IMR-90 (cell line): ENCODE results near the gene VTN. TPM values are rescaled to one million over a fixed set of nuclear protein-coding genes. Genes with fewer than 3 reads are reported as not detected.
A peak's percentile ranks its signal among the peaks of the same experiment; 100 is the strongest.

Source experiments
- ATAC-seq: fragments of 200-7000 bp; cut with Tn5 transposase; 2 replicates; pipeline ENCODE4 v1.9.1; 2020; ENCODE audit warnings: low read depth, mild to moderate bottlenecking, moderate library complexity
- BruUV-seq: library from RNA; stranded (reverse); fragments of 400-500 nt; replicated peaks from 2 replicates; lab custom pipeline; 2021; lab: Mats Ljungman, UMichigan
- CTCF ChIA-PET: fragments of 300-600 bp; formaldehyde crosslinking; extraction: SDS; loops from one replicate; lab custom pipeline; 2021; ENCODE audit warnings: antibody characterized with exemption; lab: Yijun Ruan, JAX
- POLR2A ChIA-PET: fragments of 300-600 bp; sonication (Branson Sonifier 250); formaldehyde crosslinking; loops from one replicate; lab custom pipeline; 2022; ENCODE audit warnings: antibody characterized with exemption; ENCODE audit not compliant: unreplicated experiment; lab: Charles Lee
- DNase-seq: peaks from one replicate; pipeline ENCODE4 v3.0.0; 2013
- H2AFZ ChIP-seq: replicated peaks from 2 replicates; pipeline ENCODE3; 2013; ENCODE audit warnings: low read length, mild to moderate bottlenecking; ENCODE audit not compliant: poor library complexity
- H2AK5ac ChIP-seq: 2 replicates; pipeline ENCODE4 v1.6.1; 2013; ENCODE audit warnings: low read depth, low read length, inconsistent platforms
- H2AK9ac ChIP-seq: replicated peaks from 2 replicates; pipeline ENCODE3; 2013; ENCODE audit warnings: mild to moderate bottlenecking, low read depth, low read length, moderate library complexity; ENCODE audit not compliant: poor library complexity
- H2BK120ac ChIP-seq: 2 replicates; pipeline ENCODE4 v1.6.1; 2013; ENCODE audit warnings: low read depth, low read length, inconsistent platforms
- H2BK15ac ChIP-seq: 3 replicates; pipeline ENCODE4 v1.6.1; 2013; ENCODE audit warnings: low read depth, low read length, inconsistent platforms
- H2BK20ac ChIP-seq: 2 replicates; pipeline ENCODE4 v1.6.1; 2013; ENCODE audit warnings: low read depth, mild to moderate bottlenecking, inconsistent platforms, low read length, moderate library complexity
- H2BK5ac ChIP-seq: 2 replicates; pipeline ENCODE4 v1.6.1; 2013; ENCODE audit warnings: mild to moderate bottlenecking, low read depth, low read length, inconsistent platforms; ENCODE audit not compliant: poor library complexity, severe bottlenecking
- H3K14ac ChIP-seq: replicated peaks from 2 replicates; pipeline ENCODE4 v1.6.1; 2013; ENCODE audit warnings: low read depth, low read length, inconsistent platforms
- H3K18ac ChIP-seq: 2 replicates; pipeline ENCODE4 v1.6.1; 2013; ENCODE audit warnings: low read depth, low read length, control low read depth
- H3K23ac ChIP-seq: 2 replicates; pipeline ENCODE4 v1.6.1; 2013; ENCODE audit warnings: low read depth, low read length, inconsistent platforms
- H3K27ac ChIP-seq: 2 replicates; pipeline ENCODE4 v1.5.1; 2013; ENCODE audit warnings: mild to moderate bottlenecking, control low read depth, low read length; ENCODE audit not compliant: insufficient read depth
- H3K27me3 ChIP-seq: 2 replicates; pipeline ENCODE4 v1.6.1; 2013; ENCODE audit warnings: low read length; ENCODE audit not compliant: control insufficient read depth, insufficient read depth
- H3K36me3 ChIP-seq: 2 replicates; pipeline ENCODE4 v1.6.1; 2013; ENCODE audit warnings: low read length, mixed read lengths; ENCODE audit not compliant: control insufficient read depth, insufficient read depth
- H3K4ac ChIP-seq: 2 replicates; pipeline ENCODE4 v1.6.1; 2013; ENCODE audit warnings: low read depth, low read length, inconsistent platforms
- H3K4me1 ChIP-seq: 2 replicates; pipeline ENCODE4 v1.6.1; 2013; ENCODE audit warnings: low read length, mixed read lengths; ENCODE audit not compliant: control insufficient read depth, insufficient read depth
- H3K4me2 ChIP-seq: 2 replicates; pipeline ENCODE4 v1.6.1; 2013; ENCODE audit warnings: low read depth, mild to moderate bottlenecking, control low read depth, low read length, moderate library complexity
- H3K4me3 ChIP-seq: 2 replicates; pipeline ENCODE4 v1.5.1; 2013; ENCODE audit warnings: low read depth, mild to moderate bottlenecking, control low read depth, low read length, moderate library complexity; ENCODE audit not compliant: insufficient read depth
- H3K56ac ChIP-seq: 2 replicates; pipeline ENCODE4 v1.6.1; 2013; ENCODE audit warnings: low read length, inconsistent platforms; ENCODE audit not compliant: insufficient read depth; ENCODE audit errors: extremely low read depth
- H3K79me1 ChIP-seq, 2 experiments: 2 replicates each; pipeline ENCODE4 v1.6.1; 2013; ENCODE audit warnings: low read length in 2 of 2, inconsistent platforms in 1 of 2, low read depth in 1 of 2
- H3K9ac ChIP-seq: 2 replicates; pipeline ENCODE4 v1.6.1; 2013; ENCODE audit warnings: low read depth, low read length, control low read depth
- H3K9me1 ChIP-seq: 2 replicates; pipeline ENCODE4 v1.6.1; 2013; ENCODE audit warnings: low read length, inconsistent platforms; ENCODE audit not compliant: insufficient read depth
- H3K9me3 ChIP-seq: 2 replicates; pipeline ENCODE4 v1.6.1; 2013; ENCODE audit warnings: low read length; ENCODE audit not compliant: control insufficient read depth, insufficient read depth
- H4K20me1 ChIP-seq: 2 replicates; pipeline ENCODE4 v1.6.1; 2013; ENCODE audit warnings: low read length, inconsistent platforms; ENCODE audit not compliant: insufficient read depth
- H4K5ac ChIP-seq: 2 replicates; pipeline ENCODE4 v1.6.1; 2013; ENCODE audit warnings: mild to moderate bottlenecking, low read depth, low read length, control low read depth
- H4K8ac ChIP-seq, 2 experiments: 2 replicates each; pipeline ENCODE4 v1.6.1; 2013; ENCODE audit warnings: low read depth in 2 of 2, low read length in 2 of 2, control low read depth in 1 of 2, inconsistent platforms in 1 of 2
- H4K91ac ChIP-seq: 2 replicates; pipeline ENCODE4 v1.6.1; 2013; ENCODE audit warnings: low read depth, low read length, inconsistent platforms; ENCODE audit not compliant: insufficient read depth
- BHLHE40 ChIP-seq: fragments of 150-350 bp; IDR thresholded peaks from 2 replicates; pipeline ENCODE4 v1.6.1; 2016; ENCODE audit warnings: mild to moderate bottlenecking, low read depth, low read length
- CEBPB ChIP-seq: IDR thresholded peaks from 2 replicates; pipeline ENCODE4 v1.6.1; 2012; ENCODE audit warnings: low read depth, low read length, improper control_type of control experiment
- CHD1 ChIP-seq: IDR thresholded peaks from 2 replicates; pipeline ENCODE4 v1.6.1; 2012; ENCODE audit warnings: low read depth, low read length, improper control_type of control experiment
- FOS ChIP-seq: fragments of 150-350 bp; IDR thresholded peaks from 2 replicates; pipeline ENCODE4 v1.6.1; 2016; ENCODE audit warnings: low read depth, low read length
- MAFK ChIP-seq: IDR thresholded peaks from 2 replicates; pipeline ENCODE4 v1.6.1; 2012; ENCODE audit warnings: low read depth, low read length, improper control_type of control experiment
- MXI1 ChIP-seq: IDR thresholded peaks from 2 replicates; pipeline ENCODE4 v1.6.1; 2012; ENCODE audit warnings: low read depth, mild to moderate bottlenecking, low read length, moderate library complexity, borderline replicate concordance
- NFE2L2 ChIP-seq: fragments of 150-350 bp; IDR thresholded peaks from 2 replicates; pipeline ENCODE4 v1.6.1; 2016; ENCODE audit warnings: low read depth, mild to moderate bottlenecking, low read length
- RAD21 ChIP-seq: IDR thresholded peaks from 2 replicates; pipeline ENCODE4 v1.6.1; 2012; ENCODE audit warnings: low read length, improper control_type of control experiment
- RCOR1 ChIP-seq: IDR thresholded peaks from 2 replicates; pipeline ENCODE4 v1.6.1; 2012; ENCODE audit warnings: mild to moderate bottlenecking, low read length, improper control_type of control experiment; ENCODE audit not compliant: insufficient replicate concordance
- RFX5 ChIP-seq: IDR thresholded peaks from 2 replicates; pipeline ENCODE4 v1.8.0; 2012; ENCODE audit warnings: low read depth, mild to moderate bottlenecking, low read length, moderate library complexity
- WGBS, 2 experiments: methylation state at CpG; one replicate each; pipeline versions ENCODE4 v1.1.5 to v1.1.7; 2013; ENCODE audit warnings: missing lambda C conversion rate in 2 of 2; ENCODE audit not compliant: insufficient read length in 1 of 2; ENCODE audit errors: extremely low coverage in 2 of 2; 5-methylcytosine and 5-hydroxymethylcytosine counted together
- dilution Hi-C: fragments of 300-500 bp; cut with HindIII; formaldehyde crosslinking; loops from one replicate; pipeline ENCODE4 v1.14.3; 2018; ENCODE audit warnings: low sequenced_read_pairs; ENCODE audit not compliant: unreplicated experiment
- in situ Hi-C: fragments of 300-500 bp; cut with MboI; formaldehyde crosslinking; loops from 3 replicates; pipeline ENCODE4 v1.14.3; 2019; ENCODE audit warnings: low sequenced_read_pairs, inconsistent platforms, mixed read lengths
- intact Hi-C: fragments of 100-400 bp; cut with micrococcal nuclease; formaldehyde crosslinking; loops from 2 replicates; pipeline ENCODE4 v1.10.0; 2022
- polyA plus RNA-seq, 3 experiments: library from polyadenylated mRNA; depleted of rRNA; stranded (reverse); fragments of >200 nt; gene quantifications; 2 replicates each; pipeline ENCODE4 v1.2.3, GENCODE V29; 2012; ENCODE audit warnings: low replicate concordance in 1 of 3
- total RNA-seq: library from RNA; depleted of rRNA; stranded (reverse); fragments of >200 nt; gene quantifications from 2 replicates; pipeline ENCODE4 v1.2.3, GENCODE V29; 2012
- TF ChIP-seq, protein P1 (sequence below): fragments of 150-350 bp; IDR thresholded peaks from 2 replicates; pipeline ENCODE4 v1.6.1; 2017; ENCODE audit warnings: mild to moderate bottlenecking, antibody characterized with exemption, low read length, low read depth
- TF ChIP-seq, protein P2 (sequence below): conservative IDR thresholded peaks from 2 replicates; pipeline ENCODE4 v1.5.1; 2012; ENCODE audit warnings: mild to moderate bottlenecking, low read depth, low read length, improper control_type of control experiment
- TF ChIP-seq, protein P3 (sequence below): fragments of 150-350 bp; IDR thresholded peaks from 2 replicates; pipeline ENCODE4 v1.6.1; 2016; ENCODE audit warnings: low read depth, mild to moderate bottlenecking, low read length, moderate library complexity, borderline replicate concordance

The VTN gene
- total and polyA plus RNA-seq, 2 of the 4 experiments (the other 2 are of a cell fraction): 0.18 to 1.0 TPM

DNA sequence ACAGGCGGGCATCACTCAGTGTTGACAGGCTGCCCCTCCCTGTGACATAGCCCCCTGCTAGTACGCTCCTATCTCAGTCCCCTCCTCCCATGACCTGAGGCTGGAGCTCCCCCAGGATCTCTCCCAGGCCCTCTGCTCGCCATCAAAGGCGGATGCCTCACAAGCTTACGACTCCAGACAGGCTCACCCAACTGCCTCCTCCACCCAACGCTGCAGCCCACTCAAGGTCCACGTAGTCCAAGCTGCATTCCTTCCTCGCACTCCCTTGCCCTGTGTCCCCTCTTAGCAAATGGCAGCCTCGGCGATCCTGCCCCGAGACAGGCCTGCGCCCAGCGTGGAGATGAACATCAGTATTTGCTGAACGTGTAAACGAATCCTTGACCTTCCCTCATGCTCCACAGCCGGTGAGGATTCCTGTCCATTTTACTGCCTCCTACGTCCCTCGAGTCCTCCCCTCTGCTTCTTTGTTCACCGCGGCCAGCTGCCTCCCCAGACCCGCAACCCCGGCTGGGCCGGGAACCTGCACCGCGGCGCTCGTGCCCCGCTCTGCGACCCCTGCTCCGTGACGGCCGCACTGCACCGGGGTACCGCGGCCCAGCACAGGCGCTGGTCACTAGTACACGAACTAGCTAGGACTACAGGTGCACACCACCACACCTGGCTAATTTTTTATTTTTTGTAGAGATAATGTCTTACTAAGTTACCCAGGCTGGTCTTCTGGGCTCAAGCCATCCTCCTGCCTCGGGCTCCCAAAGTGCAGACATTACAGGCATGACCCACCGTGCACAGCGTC is 51.9 kb downstream of the VTN start:
- Histone ChIP-seq H2BK20ac (no peak overlapping the region), H2AK5ac (0 out of 2 replicates have a peak overlapping the region, but pooled peaks have one; percentile 31), H2BK120ac (no peak overlapping the region), H4K8ac (peak overlapping the region in 1 of 2 experiments; percentile 33; a peak in 1 of 4 replicates), H3K18ac (no peak overlapping the region), H3K4me1 (peaks cover 4% of the 10 kb centered on the region; the same call in 1 of the 2 replicates), H3K9me3 (no peaks in the 10 kb centered on the region), H3K23ac (peak overlapping the region; percentile 31; the same call in 1 of the 2 replicates), H4K91ac (no peak overlapping the region), H3K4me2 (peak overlapping the region; percentile 81), H3K4ac (peak overlapping the region; percentile 17; the same call in 1 of the 2 replicates), H2BK5ac (no peak overlapping the region), H3K9ac (peak overlapping the region; percentile 20; the same call in 1 of the 2 replicates), H4K5ac (no peak overlapping the region), H4K20me1 (no peaks in the 10 kb centered on the region), H3K14ac (no peak overlapping the region), H3K27ac (no peak overlapping the region), H3K9me1 (peaks cover 3% of the 10 kb centered on the region; the same call in 1 of the 2 replicates), H3K56ac (no peak overlapping the region), H2AK9ac (peak overlapping the region; percentile 73), H2BK15ac (no peak overlapping the region), H3K36me3 (no peaks in the 10 kb centered on the region), H3K4me3 (peak overlapping the region; percentile 48), H2AFZ (peak overlapping the region; percentile 100), H3K79me1 (peaks cover 16 to 21% of the 10 kb centered on the region in 2 experiments; a peak in 3 of 4 replicates), H3K27me3 (no peaks in the 10 kb centered on the region)
- ATAC-seq: no peak
- DNase-seq: no peak
- dilution Hi-C loops: no loop called here
- CTCF ChIA-PET: no interaction called here
- POLR2A ChIA-PET: interaction anchor here (0.6 kb wide), 1 partner anchor 38 kb away, joined by 3 read pairs; no protein-coding TSS in a partner anchor
- intact Hi-C loops: loop anchor here (5.0 kb wide), 1 partner anchor 426 kb away; the partner anchor contains the start of gene LYRM9
- no TSS peak for BruUV-seq
- 5% methylated on average over 18 of the region's 40 CpGs; no CpG with 5 or more reads in 1 of the 2 experiments for WGBS, 2 experiments
- in situ Hi-C loops: no loop called here
- no peak for TF ChIP-seq RCOR1
- TF ChIP-seq CEBPB: no peak
- TF ChIP-seq RAD21: no peak
- no peak for TF ChIP-seq FOS
- no peak for TF ChIP-seq NFE2L2
- no peak for TF ChIP-seq MAFK
- TF ChIP-seq MXI1: no peak
- TF ChIP-seq, protein P1, sequence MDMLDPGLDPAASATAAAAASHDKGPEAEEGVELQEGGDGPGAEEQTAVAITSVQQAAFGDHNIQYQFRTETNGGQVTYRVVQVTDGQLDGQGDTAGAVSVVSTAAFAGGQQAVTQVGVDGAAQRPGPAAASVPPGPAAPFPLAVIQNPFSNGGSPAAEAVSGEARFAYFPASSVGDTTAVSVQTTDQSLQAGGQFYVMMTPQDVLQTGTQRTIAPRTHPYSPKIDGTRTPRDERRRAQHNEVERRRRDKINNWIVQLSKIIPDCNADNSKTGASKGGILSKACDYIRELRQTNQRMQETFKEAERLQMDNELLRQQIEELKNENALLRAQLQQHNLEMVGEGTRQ: no peak
- TF ChIP-seq, protein P2, sequence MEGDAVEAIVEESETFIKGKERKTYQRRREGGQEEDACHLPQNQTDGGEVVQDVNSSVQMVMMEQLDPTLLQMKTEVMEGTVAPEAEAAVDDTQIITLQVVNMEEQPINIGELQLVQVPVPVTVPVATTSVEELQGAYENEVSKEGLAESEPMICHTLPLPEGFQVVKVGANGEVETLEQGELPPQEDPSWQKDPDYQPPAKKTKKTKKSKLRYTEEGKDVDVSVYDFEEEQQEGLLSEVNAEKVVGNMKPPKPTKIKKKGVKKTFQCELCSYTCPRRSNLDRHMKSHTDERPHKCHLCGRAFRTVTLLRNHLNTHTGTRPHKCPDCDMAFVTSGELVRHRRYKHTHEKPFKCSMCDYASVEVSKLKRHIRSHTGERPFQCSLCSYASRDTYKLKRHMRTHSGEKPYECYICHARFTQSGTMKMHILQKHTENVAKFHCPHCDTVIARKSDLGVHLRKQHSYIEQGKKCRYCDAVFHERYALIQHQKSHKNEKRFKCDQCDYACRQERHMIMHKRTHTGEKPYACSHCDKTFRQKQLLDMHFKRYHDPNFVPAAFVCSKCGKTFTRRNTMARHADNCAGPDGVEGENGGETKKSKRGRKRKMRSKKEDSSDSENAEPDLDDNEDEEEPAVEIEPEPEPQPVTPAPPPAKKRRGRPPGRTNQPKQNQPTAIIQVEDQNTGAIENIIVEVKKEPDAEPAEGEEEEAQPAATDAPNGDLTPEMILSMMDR: no peak
- no peak for TF ChIP-seq BHLHE40
- TF ChIP-seq, protein P3, sequence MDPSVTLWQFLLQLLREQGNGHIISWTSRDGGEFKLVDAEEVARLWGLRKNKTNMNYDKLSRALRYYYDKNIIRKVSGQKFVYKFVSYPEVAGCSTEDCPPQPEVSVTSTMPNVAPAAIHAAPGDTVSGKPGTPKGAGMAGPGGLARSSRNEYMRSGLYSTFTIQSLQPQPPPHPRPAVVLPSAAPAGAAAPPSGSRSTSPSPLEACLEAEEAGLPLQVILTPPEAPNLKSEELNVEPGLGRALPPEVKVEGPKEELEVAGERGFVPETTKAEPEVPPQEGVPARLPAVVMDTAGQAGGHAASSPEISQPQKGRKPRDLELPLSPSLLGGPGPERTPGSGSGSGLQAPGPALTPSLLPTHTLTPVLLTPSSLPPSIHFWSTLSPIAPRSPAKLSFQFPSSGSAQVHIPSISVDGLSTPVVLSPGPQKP: no peak
- TF ChIP-seq RFX5: no peak
- TF ChIP-seq CHD1: no peak
